Calu3 (cell line): Measurements from ENCODE around the gene OXGR1. TPM values are rescaled to one million over a fixed set of nuclear protein-coding genes. Genes with fewer than 3 reads are reported as not detected.

Source experiments
- BruUV-seq: library from RNA; stranded (reverse); fragments of 400-500 nt; replicated peaks from 2 replicates; lab custom pipeline; 2021; lab: Mats Ljungman, UMichigan
- CTCF ChIA-PET: fragments of 300-600 bp; sonication (Branson Sonifier 250); formaldehyde crosslinking; loops from one replicate; lab custom pipeline; 2022; ENCODE audit warnings: antibody characterized with exemption; lab: Charles Lee
- DNase-seq: peaks from one replicate; pipeline ENCODE4 v3.0.0; 2022
- H3K27ac Mint-ChIP-seq: one replicate; pipeline ENCODE4 v1.8.0; 2022; ENCODE audit warnings: mixed read lengths; ENCODE audit not compliant: unreplicated experiment
- H3K27me3 Mint-ChIP-seq: one replicate; pipeline ENCODE4 v1.8.0; 2022; ENCODE audit warnings: mixed read lengths; ENCODE audit not compliant: unreplicated experiment
- H3K36me3 Mint-ChIP-seq: one replicate; pipeline ENCODE4 v1.8.0; 2022; ENCODE audit warnings: mild to moderate bottlenecking, moderate library complexity, mixed read lengths; ENCODE audit not compliant: insufficient read depth, unreplicated experiment
- H3K4me1 Mint-ChIP-seq: one replicate; pipeline ENCODE4 v1.8.0; 2022; ENCODE audit warnings: mild to moderate bottlenecking, low read depth, mixed read lengths; ENCODE audit not compliant: unreplicated experiment
- H3K4me3 Mint-ChIP-seq: one replicate; pipeline ENCODE4 v1.8.0; 2022; ENCODE audit warnings: mild to moderate bottlenecking, low read depth, moderate library complexity, mixed read lengths; ENCODE audit not compliant: unreplicated experiment
- H3K9me3 Mint-ChIP-seq: one replicate; pipeline ENCODE4 v1.8.0; 2022; ENCODE audit warnings: low read depth, mixed read lengths; ENCODE audit not compliant: unreplicated experiment
- intact Hi-C: fragments of 100-400 bp; cut with micrococcal nuclease; formaldehyde crosslinking; loops from one replicate; pipeline ENCODE4 v1.10.0; 2022; ENCODE audit not compliant: unreplicated experiment
- total RNA-seq: library from RNA; stranded (reverse); gene quantifications from 2 replicates; pipeline ENCODE4 v1.2.3, GENCODE V29; 2022
- TF ChIP-seq, protein P1 (sequence below): fragments of 200-600 bp; IDR thresholded peaks from one replicate; pipeline ENCODE4 v1.8.0; 2022; ENCODE audit warnings: antibody characterized with exemption; ENCODE audit not compliant: unreplicated experiment

Gene OXGR1
- total RNA-seq, 1 experiment from 2014 or later, result 0.40 TPM

DNA sequence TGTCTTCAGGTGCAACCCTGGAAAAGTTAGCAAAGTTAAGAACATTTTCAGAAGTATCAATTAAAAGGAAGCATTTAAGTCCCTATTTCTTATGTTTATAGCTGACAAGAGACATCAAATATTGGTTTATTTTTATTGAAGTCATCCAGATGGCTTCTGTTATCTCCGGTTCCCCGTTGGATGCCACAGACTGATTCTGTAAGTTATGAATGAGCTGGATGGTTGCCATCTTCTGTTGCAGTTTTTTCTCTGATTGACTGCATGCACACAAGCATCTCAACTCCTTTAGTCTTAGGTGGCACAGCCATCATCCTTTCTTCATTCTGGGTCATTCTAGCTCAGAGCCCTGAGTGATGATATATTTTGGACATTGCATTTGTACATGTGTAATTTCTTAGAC, 10.6 kb upstream of the OXGR1 start:
- TF ChIP-seq, protein P1, sequence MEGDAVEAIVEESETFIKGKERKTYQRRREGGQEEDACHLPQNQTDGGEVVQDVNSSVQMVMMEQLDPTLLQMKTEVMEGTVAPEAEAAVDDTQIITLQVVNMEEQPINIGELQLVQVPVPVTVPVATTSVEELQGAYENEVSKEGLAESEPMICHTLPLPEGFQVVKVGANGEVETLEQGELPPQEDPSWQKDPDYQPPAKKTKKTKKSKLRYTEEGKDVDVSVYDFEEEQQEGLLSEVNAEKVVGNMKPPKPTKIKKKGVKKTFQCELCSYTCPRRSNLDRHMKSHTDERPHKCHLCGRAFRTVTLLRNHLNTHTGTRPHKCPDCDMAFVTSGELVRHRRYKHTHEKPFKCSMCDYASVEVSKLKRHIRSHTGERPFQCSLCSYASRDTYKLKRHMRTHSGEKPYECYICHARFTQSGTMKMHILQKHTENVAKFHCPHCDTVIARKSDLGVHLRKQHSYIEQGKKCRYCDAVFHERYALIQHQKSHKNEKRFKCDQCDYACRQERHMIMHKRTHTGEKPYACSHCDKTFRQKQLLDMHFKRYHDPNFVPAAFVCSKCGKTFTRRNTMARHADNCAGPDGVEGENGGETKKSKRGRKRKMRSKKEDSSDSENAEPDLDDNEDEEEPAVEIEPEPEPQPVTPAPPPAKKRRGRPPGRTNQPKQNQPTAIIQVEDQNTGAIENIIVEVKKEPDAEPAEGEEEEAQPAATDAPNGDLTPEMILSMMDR, result no peak
- no peaks in the 10 kb centered on the region for H3K27me3 Mint-ChIP-seq
- CTCF ChIA-PET, result no interaction called here
- no peak overlapping the region for H3K27ac Mint-ChIP-seq
- no peak overlapping the region for H3K4me3 Mint-ChIP-seq
- intact Hi-C loops, result no loop called here
- BruUV-seq, result no TSS peak
- no peaks in the 10 kb centered on the region for H3K4me1 Mint-ChIP-seq
- no peaks in the 10 kb centered on the region for H3K36me3 Mint-ChIP-seq
- H3K9me3 Mint-ChIP-seq, result no peaks in the 10 kb centered on the region
- DNase-seq, result no peak

DNA sequence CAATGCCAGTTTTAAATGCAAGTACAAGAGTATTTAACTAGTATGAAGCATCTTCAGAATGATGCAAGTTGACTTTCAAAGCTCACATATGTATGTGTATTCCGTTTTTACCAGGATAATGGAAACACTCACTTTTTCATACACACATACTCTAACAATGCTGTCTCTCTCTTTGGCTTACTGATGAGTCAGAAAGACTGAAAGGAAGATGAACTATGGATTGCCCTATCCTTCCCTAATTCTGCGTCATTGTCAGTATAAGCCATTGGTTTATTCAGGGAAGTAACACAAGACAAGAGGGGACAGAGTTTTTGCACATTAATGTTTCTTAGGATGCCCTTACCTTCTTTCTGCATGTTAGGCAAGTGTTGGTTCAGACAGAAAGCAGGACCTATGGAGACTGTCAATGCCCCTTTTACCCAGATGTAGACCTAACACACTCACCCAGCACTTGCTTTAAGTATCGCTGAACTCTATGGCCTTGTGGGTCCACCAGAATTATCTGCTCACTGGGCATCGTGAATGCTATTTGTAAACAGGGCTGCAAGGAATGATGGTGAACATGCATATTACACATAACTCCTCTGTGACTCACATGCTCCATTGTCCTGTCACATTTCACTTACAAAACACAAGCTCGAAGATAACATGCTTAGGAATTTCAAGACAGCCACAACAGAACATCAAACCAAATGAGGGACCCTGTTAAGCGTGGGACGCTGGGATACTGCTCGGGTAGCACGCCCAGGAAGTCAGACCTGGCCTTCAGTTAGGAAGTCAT, 10.0 kb upstream of the OXGR1 start:
- DNase-seq, result no peak
- no peaks in the 10 kb centered on the region for H3K27me3 Mint-ChIP-seq

DNA sequence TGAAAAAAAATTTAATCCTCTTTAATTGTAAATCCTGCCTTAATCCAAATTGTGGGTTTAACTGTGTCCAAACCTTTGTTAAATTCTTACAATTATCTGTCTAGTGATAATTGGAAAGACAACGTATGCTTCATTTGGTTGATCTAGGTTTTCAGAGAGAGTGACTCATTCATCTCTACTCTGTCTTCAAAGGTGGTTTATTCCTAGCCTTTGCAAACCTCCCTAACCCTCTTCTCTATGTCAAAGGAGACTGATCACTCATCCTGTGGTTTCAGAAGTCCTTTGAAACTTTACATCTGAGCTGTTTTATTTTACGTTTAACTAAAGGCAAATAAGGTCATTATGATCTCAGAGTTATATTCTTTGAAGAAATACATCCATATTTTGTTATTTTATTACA, 8.8 kb upstream of the OXGR1 start:
- Mint-ChIP-seq H3K36me3 (no peaks in the 10 kb centered on the region), H3K4me3 (no peak overlapping the region), H3K27me3 (no peaks in the 10 kb centered on the region), H3K9me3 (no peaks in the 10 kb centered on the region), H3K27ac (no peak overlapping the region), H3K4me1 (no peaks in the 10 kb centered on the region)
- CTCF ChIA-PET, result no interaction called here
- intact Hi-C loops, result no loop called here
- TF ChIP-seq, protein P1, result no peak
- BruUV-seq, result no TSS peak
- no peak for DNase-seq

More for the DNA sequence above, 10.0 kb upstream of the OXGR1 start:
- Mint-ChIP-seq H3K4me3 (no peak overlapping the region), H3K36me3 (no peaks in the 10 kb centered on the region), H3K4me1 (no peaks in the 10 kb centered on the region), H3K9me3 (no peaks in the 10 kb centered on the region), H3K27ac (no peak overlapping the region)
- CTCF ChIA-PET, result no interaction called here
- no TSS peak for BruUV-seq
- TF ChIP-seq, protein P1, result no peak
- intact Hi-C loops, result no loop called here

DNA sequence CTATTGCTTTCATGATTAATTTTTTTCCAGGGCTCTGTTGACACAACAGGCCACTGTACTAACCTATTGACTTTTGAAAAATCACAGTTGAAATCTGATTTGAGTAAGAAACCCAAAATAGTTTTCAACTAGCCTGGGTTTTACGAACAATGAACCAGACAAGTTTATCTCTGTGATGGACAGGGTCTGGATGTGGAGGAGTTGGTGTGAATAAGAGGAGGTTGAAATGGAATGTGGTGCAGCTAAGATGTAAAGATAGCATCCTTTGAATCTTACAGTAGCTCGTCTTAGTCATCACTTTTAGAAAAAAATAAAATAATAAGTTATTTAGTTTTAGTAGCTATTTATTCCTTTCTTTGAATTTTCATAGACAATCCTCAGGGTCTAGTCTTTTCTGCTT, 8.3 kb upstream of the OXGR1 start:
- no TSS peak for BruUV-seq
- Mint-ChIP-seq H3K4me3 (no peak overlapping the region), H3K27me3 (no peaks in the 10 kb centered on the region), H3K9me3 (no peaks in the 10 kb centered on the region), H3K4me1 (no peaks in the 10 kb centered on the region), H3K27ac (no peak overlapping the region), H3K36me3 (no peaks in the 10 kb centered on the region)
- TF ChIP-seq, protein P1, result no peak
- DNase-seq, result no peak
- intact Hi-C loops, result no loop called here
- CTCF ChIA-PET, result no interaction called here
